Cardiac fibroblast (primary cell): ENCODE results near the gene GPR142.
A peak's percentile ranks its signal among the peaks of the same experiment; 100 is the strongest.

Experiments
- DNase-seq, 2 donors: peaks; one replicate each; pipeline versions ENCODE4 v3.0.0 to v3.0.0-alpha.2; 2010; ENCODE audit warnings: low read depth in 2 of 2
- H3K4me3 ChIP-seq, 2 donors: replicated peaks in 1 of 2; 1 replicate in 1 of 2; 2 replicates in 1 of 2; pipeline ENCODE4 v1.5.1; 2011; ENCODE audit warnings: low read depth in 2 of 2, low read length in 2 of 2, mild to moderate bottlenecking in 2 of 2, moderate library complexity in 1 of 2
- CTCF ChIP-seq: IDR thresholded peaks from one replicate; pipeline ENCODE4 v1.5.1; 2011; ENCODE audit warnings: low read depth, mild to moderate bottlenecking, low read length, inconsistent platforms

The GPR142 gene

DNA sequence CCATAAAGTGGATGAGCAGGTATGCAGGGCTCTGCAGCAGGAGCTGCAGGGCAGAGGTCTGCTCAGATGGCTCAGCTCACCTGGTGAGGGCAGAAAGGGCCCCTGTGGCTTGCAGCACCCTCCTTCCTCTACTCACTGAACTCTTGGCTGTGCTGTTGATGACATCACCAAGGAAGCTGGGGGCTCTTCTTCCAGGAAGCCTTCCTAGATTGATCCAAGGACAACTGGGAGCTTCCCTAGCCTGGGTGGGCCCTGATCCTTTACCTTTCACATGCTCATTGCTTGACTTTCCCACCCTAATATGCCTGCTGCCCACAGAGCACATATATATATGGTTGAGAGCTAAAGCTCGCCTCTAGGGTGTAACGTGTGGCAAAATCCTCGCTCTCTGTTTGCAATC, 38.8 kb upstream of the GPR142 start:
- no peak for DNase-seq
- TF ChIP-seq CTCF: no peak
- H3K4me3 ChIP-seq: no peak overlapping the region

DNA sequence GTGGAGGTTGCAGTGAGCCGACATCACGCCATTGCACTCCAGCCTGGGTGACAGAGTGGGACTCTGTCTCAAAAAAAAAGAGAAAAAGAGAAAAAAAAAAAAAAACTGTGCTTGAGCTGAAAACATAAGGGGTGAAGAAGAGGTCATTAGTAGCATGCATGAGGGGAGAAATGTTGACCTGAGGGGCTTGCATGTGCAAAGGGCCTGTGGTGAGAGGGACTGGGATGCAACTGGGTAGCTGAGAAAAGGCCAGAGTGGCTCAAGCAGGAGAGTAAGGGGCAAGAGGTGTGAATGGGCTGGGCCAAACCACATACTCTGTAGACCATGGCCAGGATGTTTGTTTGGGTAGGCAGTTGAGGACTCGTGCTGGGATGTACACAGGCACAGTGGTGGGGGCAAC, 37.9 kb upstream of the GPR142 start:
- no peak overlapping the region for H3K4me3 ChIP-seq
- DNase-seq: no peak
- TF ChIP-seq CTCF: no peak

DNA sequence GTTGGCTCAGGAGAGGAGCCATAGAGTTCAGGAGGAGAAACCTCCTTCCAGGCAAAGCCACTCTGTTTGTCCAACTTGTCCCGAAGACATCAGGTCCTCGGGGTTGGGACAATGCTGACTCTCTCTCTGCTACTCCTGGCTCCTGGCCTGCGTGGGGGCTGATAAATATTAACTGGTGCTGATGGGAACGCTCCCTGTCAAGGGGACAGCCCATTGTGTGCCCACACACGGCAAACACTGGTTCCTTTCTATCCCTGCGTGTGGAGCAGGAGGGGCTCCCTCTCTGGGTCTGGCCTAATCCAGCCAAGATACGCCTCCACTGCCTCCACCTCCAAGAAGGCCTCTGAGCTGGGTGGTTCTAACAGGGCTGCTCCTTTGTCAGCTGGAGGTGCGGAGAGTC, 36.9 kb upstream of the GPR142 start:
- no peak overlapping the region for H3K4me3 ChIP-seq
- TF ChIP-seq CTCF: no peak
- no peak for DNase-seq

DNA sequence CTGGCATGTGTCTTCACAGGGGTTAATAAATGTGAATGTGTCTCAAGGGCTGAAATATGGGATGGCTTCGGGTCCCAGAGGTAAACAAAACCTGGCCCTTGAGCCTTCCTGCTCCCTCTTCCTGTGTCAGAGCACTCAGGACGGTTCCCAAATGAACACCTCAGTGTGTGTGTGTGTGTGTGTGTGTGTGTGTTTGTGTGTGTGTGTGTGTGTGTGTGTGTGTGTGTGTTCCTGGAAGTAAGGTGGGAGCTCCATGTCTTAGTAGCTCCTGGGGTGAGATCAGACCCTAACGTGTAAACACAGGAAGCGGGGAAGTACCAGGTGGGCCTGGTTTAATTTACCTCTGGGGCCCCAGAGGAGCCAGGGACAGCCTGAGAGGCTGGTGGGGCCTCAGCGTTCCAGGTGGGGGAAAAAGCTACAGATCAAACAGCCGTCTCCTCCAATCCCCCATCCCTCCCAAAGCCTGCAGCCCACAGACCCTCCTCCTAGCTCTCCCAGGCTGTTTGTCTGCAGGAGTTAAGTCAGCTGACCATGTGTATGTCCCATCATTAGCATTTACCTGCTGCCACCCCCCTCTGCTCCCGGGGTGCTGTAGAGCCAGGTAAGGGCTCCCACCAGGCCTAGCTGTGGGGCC, 35.2 kb upstream of the GPR142 start:
- no peak for DNase-seq

DNA sequence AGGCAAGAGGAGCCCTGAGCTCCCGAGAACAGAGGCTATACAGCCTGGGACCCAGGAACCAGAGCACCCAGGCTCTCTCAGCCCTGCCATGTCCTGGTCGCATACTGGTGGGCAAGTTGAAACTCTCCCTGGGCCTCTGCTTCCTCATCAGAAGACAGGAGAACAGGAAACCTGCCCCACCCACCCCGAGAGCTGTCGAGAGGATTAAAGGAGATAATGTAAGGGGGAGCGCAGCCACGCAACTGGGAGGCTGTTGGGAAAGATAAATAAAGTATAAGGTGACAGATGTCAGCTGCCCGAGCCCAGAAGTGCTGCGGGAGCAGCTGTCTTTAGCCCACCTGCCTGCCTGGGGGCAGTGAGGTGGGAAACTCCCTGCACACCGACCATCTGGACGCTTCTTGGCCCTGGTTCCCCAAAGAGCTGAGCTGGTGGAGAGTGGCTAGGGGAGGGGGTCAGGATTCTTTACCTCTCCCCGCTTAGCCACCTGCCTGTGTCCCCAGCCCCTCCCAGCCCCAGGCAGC, 34.5 kb upstream of the GPR142 start:
- TF ChIP-seq CTCF: no peak
- no peak overlapping the region for H3K4me3 ChIP-seq
- no peak for DNase-seq

More for the DNA sequence above, 35.2 kb upstream of the GPR142 start:
- H3K4me3 ChIP-seq: no peak overlapping the region
- TF ChIP-seq CTCF: no peak

- peak in 1 of 2 donors; percentile 9 for DNase-seq
- no peak overlapping the region for H3K4me3 ChIP-seq
- no peak for TF ChIP-seq CTCF
These were observed 32.8 kb upstream of the GPR142 start for GRCh38 chr17:74334393-74335039.
